NCI-H2107 treated with DMSO at 0.1 percent for 48 hours (cell line): ENCODE measurements around the gene PAK6.

Experiments used
- DNase-seq: peaks from one replicate; lab custom pipeline; 2025; ENCODE audit not compliant: unreplicated experiment; lab: John Stamatoyannopoulos, UW

The PAK6 gene

GRCh38 chr15:40255033-40255432 is 16.2 kb downstream of the PAK6 start:
- DNase-seq, result no peak

- no peak for DNase-seq
Measured at GRCh38 chr15:40256638-40257235, 17.9 kb downstream of the PAK6 start.

- no peak for DNase-seq
Measured at GRCh38 chr15:40257656-40258450, 19.0 kb downstream of the PAK6 start.

GRCh38 chr15:40258544-40258943 is 19.7 kb downstream of the PAK6 start:
- no peak for DNase-seq

GRCh38 chr15:40259021-40259420 is 20.2 kb downstream of the PAK6 start:
- DNase-seq, result no peak

- DNase-seq, result no peak
Measured at GRCh38 chr15:40263024-40263754, 24.3 kb downstream of the PAK6 start.

- DNase-seq, result no peak
Measured at GRCh38 chr15:40264321-40265153, 25.7 kb downstream of the PAK6 start.

- no peak for DNase-seq
Measured at GRCh38 chr15:40265355-40265754, 26.5 kb downstream of the PAK6 start.

- no peak for DNase-seq
Measured at GRCh38 chr15:40265875-40266274, 27.0 kb downstream of the PAK6 start.

GRCh38 chr15:40266828-40267304 is 28.0 kb downstream of the PAK6 start:
- DNase-seq, result no peak

- no peak for DNase-seq
Measured at GRCh38 chr15:40267670-40268069, 28.8 kb downstream of the PAK6 start.

GRCh38 chr15:40269604-40270003 is 30.7 kb downstream of the PAK6 start:
- DNase-seq, result no peak

- DNase-seq, result no peak
Measured at GRCh38 chr15:40270246-40270995, 31.6 kb downstream of the PAK6 start.

- DNase-seq, result no peak
Measured at GRCh38 chr15:40271685-40272484, 33.0 kb downstream of the PAK6 start.

- no peak for DNase-seq
Measured at GRCh38 chr15:40272485-40273056, 33.7 kb downstream of the PAK6 start.

- DNase-seq, result no peak
Measured at GRCh38 chr15:40273428-40273827, 34.6 kb downstream of the PAK6 start.

- no peak for DNase-seq
Measured at GRCh38 chr15:40274350-40275274, 35.7 kb downstream of the PAK6 start.

- no peak for DNase-seq
Measured at GRCh38 chr15:40275523-40275922, 36.7 kb downstream of the PAK6 start.
